ENCODE data around the gene C12orf42.

C12orf42 gene

DNA sequence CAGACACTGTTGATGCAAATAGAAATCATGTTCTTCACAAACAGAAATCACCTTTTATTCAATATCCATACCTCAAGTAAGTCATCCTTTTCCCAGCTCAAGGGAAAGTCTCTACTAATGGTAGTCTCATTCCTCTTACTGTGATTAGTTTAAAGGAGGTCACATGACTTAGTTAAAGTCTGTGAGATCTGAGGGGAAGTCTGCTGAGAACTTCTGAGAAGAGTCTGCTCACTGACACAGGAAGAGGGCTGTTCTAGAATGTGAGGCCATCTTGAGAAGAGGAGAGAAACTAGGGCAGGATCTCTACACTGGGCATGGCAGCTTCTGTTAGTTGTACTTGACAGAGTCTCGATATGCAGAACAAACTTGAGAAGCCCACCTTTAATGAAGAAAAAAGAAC, 146.8 kb downstream of the C12orf42 start:
- no peak for DNase-seq (ENCODE audit: low read depth, low spot score)

DNA sequence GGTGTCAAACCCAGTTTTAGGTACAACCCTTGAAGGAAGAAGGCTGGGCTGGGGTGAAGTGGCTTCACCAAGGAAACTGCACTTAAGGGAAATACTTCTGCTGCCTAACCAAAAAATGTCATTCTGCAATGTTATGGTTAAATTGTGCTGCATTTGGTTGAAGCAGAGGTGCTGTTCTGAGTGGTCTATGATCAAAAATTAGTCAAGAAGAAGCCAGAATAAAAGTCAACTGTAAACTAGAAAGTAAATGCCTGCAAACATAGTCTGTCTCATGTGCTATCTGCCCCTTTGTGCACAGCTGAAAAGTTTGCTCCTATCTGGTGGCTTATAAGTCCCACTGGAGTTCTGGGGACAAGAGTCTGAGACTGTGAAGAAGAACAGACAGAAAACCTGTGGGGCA, 158.8 kb downstream of the C12orf42 start:
- no peak for DNase-seq (ENCODE audit: low read depth, low spot score)

DNA sequence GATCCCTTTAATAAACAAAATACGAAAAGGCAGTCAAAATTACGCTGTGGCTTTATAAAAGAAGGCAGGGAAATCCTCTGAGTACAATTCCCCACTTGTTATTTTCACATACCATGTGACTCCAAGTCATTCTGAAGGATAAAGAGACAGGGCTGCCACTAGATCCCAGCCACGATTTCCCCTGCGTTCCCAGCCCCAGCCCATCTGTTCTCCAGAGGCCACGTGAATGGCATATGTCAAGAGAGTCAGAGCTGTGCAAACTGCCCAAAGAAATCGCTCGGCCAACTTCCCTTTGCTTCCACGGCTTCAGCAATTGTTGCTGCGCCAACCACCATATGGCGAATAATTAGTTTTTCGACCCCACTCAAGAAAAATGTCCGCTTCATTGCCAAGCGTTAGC, 161.3 kb downstream of the C12orf42 start:
- no peak for DNase-seq (ENCODE audit: low read depth, low spot score)

DNA sequence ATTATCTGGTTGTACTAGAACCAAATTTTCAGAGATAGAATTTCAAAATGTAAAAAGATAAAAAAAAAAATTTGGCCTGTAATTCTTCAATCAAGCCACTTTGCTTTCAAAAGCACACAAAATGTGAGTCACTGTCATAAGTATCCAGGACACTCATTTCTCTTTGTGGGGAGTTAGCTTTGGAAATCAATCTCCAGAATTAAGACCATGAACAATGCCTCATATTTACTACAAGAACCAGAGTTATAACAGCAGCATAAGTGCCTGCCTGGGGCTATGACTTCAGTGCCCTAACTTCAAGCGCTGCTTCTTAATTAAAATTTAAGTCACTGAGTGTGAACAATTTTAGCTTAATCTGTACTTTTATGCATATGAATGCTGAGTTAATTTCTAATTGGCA, 162.1 kb downstream of the C12orf42 start:
- no peak for DNase-seq (ENCODE audit: low read depth, low spot score)

DNA sequence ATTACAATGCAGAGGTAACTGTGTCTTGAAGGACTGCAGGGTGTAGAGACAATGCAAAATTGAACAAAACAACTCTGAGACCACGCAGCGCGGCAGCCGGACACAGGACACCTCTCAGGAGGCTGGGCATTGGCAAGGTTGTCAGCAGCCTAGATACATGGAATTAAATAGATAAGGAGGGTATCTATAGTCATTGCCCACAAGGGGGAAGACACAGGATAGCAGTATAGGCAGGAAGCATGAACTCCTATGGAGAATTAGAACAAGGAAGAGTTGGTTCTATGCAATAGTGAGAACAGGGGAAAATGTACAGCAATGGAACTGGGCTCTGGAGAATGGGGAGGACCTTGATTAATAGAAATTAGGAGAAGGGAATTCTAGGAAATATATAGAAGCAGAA, 164.1 kb downstream of the C12orf42 start:
- no peak for DNase-seq (ENCODE audit: low read depth, low spot score)

DNA sequence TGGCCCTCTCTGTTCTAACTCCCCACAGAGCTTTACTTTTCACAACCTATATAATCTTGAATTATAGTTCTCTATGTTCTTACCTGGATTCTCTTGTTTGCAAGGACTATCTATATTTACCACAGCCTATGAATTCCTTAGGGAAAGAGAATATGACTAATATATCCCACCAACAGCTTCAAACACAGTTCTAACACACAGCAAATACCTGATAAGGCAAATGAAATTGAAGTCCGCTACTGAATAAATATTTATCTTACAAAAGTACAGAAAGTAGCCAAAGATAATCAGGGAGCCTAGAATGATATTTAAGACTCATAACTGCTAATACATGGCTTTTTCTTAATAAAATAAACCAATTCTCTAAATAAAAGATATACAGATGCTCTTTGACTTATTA, 165.1 kb downstream of the C12orf42 start:
- no peak for DNase-seq (ENCODE audit: low read depth, low spot score)

DNA sequence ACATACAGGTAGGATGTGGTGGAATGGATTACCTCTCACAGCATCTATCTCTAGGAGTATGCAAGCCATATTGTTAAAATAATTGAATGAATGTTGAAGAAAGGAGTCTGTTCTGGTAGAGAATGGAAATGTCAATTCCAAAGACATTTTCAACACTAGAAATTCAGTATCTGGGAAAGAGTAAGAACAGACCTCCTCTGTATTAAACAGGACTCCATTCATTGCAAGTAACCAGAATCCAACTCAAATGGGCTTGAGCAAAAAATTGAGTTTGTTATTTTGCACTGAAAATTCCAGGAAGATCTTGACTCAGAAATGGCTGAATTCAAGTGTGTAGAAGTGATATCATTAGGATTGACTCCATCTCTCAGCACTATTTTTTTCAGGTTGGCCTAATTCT, 168.1 kb downstream of the C12orf42 start:
- no peak for DNase-seq (ENCODE audit: low read depth, low spot score)

DNA sequence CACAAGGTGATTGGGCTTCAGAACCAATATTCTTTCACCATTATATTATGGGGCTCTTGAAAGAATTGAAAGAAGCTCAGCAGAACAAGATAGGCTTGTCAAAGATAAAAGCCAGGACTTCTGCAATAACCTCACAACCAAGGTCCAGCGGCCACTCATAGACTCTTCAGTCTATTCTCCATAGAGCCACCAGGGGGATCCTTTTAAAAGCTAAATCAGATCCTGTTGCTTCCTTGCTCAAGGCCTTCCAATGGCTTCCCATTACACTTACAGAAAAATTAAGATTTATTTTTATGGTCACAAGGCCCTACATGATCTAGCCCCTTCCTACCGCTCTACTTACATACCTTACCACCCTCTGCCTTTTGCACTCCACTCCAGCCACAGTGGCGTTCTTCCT, 169.6 kb downstream of the C12orf42 start:
- no peak for DNase-seq (ENCODE audit: low read depth, low spot score)

DNA sequence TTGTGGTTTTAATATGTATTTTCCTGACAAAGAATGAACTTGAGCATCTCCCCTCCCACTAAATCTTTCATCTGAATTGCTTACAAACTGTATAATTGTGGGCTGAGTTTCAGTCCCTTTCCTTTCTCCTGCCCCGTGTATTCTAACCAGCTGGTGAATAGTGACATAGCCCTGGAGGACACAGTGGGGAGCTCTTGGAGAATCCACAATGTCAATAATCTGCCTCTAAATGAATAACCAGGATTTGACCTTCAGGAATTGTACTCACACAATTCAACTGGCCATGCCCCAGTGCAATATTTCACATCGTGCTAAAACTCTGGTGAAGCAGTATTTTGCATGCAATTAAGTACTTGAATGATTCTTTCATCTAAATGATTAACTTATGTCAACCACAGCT, 177.2 kb downstream of the C12orf42 start:
- no peak for DNase-seq (ENCODE audit: low read depth, low spot score)

DNA sequence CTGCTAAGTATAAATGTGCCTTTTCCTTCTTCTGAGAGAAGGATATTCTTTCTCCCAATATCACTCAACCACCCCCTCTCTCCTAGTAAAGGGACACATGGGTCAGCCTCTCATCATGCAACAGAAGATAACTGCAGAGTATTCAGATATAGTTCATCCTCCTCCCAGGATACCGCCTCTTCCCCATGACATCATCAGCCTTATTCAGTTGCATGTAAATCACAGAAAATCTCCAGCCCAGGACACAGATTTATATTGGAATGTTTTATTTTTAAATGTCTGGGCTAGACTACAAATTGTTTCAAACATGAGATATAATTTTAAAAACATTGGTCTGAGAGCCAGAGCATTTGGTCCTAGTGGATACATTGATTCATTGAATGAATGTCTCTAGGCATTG, 178.5 kb downstream of the C12orf42 start:
- DNase-seq (ENCODE audit: low read depth, low spot score) = no peak

DNA sequence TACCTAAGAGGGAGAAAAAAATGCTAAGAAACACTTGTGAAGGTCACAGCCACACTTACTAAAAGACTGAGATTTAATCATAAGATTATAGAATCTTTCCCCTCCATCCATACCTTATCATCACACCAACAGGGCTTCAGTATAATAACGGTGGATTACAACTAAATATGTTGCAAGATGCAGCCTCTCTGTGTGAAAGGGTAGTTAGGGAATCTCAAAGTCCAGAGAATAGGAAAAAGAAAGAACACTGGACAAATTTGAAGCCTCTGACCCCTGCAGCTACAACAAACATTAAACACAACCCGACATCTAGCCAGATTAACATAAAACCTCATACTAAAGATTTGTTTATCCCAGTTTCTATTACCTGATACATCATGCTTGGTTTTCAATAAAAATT, 181.0 kb downstream of the C12orf42 start:
- DNase-seq (ENCODE audit: low read depth, low spot score) = no peak

DNA sequence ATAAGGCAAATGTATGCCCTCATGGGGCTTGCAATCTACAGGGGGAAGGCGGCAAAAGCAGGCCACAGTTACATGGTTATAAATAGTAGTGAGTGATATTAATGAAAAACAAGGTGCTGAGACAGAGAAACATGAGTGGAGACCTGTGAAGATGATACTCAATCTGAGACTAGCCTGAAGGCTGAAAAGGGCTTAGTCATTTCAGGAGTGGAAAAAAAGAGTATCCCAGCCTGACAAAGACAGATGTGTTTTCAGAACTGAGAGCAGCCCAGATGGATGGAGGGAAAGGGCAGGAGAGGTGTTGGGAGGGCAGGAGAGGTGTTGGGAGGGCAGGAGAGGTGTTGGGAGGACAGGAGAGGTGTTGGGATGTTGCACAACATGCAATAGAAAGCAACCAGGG, 181.9 kb downstream of the C12orf42 start:
- no peak for DNase-seq (ENCODE audit: low read depth, low spot score)

DNA sequence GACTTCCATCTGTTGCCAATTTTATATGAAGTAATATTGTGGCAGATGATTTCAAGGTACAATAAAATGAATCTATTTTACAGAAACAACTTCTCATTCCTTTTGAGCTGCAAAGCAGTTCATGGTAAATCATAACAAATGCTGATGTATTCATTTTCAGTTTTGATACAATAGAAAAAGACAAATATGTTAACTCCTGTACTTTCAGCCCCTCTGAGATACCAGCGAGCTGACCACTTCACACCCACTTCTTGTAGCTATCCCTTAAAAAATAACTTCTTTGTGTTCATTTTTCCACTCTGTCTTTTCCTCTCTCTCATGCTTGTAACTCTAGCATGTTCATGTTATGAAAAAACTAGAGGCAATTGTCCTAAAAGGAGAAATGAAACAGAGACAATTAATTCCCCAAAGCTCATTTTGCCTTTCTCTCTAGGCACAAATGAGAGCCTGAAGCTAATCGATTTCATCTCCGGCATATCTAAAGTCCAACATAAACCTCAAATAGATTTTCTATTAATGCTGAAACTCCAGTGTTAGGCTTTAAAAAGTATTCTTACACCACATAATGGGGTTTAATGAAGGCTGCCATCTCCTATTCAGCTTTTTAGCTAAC, 182.9 kb downstream of the C12orf42 start:
- no peak for DNase-seq (ENCODE audit: low read depth, low spot score)

DNA sequence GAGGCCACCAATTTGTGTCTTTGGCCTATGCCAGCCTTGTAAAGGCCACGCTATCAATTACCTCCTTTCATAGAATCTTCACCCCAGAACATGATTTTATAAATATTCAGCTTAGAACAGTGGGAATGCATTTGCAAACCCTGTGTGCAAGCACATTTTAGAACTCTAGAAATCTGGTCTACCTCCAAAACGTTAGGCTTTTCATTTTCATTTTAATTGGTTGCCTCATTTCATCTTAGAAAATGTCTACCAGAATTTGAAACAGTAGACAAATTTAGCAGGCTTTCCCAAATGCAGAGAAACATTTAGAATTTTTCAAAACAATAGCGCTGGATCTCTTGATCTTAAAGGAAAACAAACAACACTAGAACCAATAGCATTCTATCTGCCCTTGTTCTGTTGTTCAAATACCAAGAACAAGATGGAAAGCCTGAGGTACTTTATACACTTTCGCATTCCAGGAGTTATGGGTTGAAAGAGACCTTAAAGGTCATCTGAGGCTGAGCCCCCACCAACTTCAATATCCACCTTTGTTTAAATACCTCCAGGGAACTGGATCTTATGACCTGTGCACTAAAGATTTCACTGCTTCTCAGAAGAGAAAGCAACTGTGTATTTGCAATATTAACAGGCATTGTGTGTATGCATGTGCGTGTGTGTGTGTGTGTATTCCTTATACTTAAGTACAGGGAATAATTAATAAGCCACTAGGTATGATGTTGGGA, 185.1 kb downstream of the C12orf42 start:
- no peak for DNase-seq (ENCODE audit: low read depth, low spot score)

DNA sequence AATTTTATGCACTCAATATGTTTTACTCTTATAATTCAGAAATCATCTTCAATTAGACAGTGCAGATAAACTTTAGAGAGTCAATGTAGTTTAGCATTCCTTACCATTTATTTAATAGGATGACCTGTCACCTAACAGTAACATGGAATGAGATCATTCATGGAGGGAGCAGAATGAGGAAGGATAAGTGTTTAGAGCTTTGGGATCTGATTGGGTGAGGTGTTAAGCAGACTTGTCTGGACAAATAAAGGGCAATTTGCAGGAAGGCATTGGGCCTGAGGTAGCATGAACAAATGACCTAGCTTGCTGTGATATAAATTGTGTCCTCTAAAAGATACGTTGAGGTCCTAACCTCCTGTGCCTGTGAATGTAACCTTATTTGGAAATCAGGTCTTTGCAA, 187.4 kb downstream of the C12orf42 start:
- no peak for DNase-seq (ENCODE audit: low read depth, low spot score)

DNA sequence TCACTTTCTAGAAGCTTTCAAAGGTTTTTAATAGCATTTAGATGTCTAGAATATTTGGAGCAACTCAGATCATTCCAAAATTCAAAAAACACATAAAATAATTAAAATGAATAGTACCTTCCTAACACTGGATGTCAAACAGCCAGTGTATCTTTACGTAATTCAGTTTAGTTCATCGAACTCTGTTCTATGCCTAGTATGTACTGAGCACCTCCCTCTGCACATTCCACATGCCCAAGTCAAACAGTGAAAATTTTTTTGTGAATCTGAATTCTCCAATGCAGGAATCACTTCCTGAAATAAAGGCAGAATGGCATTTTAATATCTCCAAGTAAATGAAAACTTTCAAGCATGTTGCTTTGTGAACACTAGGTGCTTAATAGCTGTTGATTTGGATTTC, 192.3 kb downstream of the C12orf42 start:
- DNase-seq (ENCODE audit: low read depth, low spot score) = no peak

DNA sequence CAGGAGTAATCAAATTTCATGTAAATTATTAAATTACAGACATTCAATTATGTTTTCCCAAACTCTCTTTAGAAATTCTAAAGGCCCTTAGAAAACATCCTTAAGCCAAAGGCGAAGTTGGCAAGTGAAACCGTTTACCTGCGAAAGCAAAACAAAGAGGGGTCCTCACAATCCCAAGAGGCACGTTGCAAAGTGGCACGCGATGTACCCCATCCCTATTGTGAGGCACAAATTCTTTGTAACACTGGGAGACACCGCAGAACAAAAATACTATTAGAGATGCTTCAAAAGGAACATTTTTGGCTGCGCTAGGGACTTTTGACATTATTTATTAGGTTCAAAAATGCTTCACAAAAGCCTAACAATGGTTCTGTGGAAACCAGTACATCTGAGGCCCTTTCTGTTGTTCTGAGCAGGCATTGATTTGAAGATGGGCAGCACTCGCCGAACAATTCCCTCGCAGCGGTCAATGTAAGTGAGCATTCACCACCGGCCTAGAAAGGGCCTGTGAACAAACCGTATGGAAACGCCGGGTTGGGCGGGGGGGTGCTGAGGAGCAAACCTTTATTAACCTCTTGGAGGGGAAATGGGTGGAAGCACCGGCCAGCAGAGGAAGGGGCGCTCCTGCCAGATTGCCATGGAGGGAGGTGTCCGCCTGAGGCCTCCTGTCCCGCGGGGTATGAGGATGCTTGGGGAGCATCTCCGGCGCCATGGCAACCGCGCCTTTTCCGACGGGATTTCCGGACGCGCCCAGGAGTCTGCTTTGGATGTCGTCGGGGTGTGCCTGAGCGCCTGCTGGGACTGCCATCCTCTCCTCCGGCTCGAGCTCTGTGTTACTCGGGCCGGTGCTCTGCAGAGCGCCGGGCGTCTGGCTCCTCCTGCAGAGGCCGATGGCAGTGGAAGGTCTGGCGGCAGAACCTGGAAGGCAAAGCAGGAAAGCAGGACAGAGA, 193.9 kb downstream of the C12orf42 start:
- DNase-seq (ENCODE audit: low read depth, low spot score) = no peak

DNA sequence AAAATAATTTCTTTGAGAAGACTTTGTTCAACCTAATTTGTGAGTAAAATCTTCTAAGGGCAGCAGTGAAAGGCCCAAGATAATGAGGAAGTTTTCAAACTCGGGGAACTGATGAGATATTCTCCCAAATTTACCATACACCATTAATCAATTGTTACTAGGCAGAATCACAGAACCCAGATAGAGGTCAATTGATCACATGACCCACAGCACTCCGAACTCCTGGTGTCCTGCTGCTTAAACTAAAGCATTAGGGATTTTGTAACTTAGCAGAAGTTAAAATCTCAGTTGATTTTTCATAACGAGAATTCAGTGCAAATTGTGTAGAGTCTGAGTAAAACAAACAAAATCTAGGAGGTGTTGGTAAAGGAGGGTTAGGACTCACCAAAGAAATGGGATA, 207.8 kb downstream of the C12orf42 start:
- DNase-seq (ENCODE audit: low read depth, low spot score) = no peak

DNA sequence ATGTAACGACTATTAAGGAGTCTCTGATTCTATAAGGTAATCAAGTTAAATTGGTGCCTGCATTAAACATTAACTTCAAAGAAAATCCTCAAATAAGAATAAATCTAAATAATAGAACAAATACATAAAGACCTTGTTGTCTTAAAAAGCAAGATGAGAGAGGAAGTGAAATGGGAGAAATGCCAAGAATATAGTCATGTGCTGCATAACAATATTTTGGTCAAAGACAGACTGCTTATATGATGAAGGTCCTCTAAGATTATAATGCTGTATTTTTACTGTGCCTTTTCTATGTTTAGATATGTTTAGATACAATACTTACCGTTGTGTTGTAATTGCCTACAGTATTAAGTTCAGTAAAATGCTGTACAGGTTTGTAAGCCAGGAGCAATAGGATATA, 213.6 kb downstream of the C12orf42 start:
- no peak for DNase-seq (ENCODE audit: low read depth, low spot score)

DNA sequence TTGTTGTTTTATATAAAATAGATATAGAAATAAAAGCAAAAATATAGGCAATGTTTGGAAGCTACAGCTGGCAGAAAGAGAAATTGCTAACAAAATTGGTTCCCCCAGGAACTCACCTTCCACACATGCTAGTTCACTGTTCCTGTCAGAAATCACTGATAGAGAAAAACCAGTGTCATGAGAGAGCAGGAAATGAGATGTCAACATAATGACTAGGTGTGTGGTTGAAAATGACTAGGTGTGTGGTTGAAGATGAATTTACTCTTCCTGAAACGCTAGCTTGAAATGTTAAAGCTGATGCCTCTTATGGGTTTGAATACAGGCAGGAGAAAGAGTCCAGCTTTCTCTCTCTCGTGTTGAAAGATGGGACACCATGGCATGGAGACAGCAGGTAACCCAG, 216.3 kb downstream of the C12orf42 start:
- DNase-seq (ENCODE audit: low read depth, low spot score) = no peak

DNA sequence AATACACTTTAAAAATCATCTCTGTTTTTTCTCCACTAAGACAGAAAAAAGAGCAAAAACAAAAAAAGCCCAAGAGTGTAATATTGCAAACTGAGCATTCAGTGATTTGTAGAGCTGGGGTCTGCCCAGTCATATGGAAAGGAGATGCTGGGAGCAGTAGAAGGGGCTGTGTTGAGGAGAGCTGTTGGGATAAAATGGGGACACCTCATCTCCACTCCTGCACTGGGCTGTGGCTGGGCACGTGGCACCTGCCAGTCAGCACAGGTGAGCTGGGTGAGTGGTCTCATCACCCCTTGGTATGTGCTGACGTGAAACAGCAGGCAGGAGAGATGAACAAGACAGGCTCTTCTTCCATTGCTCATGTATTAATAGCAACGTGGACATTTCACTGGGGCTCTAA, 217.4 kb downstream of the C12orf42 start:
- DNase-seq (ENCODE audit: low read depth, low spot score) = no peak

DNA sequence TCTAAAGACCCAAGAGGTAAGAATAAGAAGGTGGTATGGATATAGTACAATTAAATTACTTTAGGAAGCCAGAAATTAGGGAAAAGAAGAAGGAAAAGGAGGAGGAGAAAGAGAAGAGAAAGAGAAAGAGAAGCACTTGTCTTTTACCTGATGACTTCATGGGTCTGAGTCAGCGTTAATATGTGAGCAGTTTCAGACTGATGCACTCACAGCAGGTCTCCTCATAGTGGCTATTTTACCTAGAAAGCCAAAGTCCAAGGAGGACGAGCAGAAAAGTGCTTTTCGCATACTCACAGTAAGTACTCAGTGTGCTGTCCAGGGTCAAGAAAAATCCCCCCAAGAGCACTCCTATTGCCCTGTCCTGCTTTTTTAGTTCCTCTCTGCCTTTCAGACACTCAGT, 222.1 kb downstream of the C12orf42 start:
- no peak for DNase-seq (ENCODE audit: low read depth, low spot score)

DNA sequence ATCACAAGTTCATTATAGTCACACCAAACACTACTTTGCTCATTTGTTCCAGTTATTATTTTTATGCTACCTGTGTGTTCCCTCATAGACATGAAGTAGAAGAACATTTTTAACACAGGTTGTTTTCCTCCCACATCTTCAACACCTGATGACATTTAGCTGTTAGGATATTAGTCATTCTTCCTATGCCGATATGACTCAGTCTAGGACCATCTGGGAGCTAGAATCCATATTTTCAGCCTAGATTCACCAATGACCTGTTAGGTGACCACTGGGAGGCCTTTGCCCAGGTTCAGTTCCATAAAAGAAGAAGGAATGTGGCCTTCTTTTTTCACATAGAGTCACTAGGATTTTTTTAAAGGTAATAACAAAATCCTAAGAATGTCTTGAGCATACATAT, 222.8 kb downstream of the C12orf42 start:
- no peak for DNase-seq (ENCODE audit: low read depth, low spot score)
